ENCODE data around the gene TMEM205.

DNA sequence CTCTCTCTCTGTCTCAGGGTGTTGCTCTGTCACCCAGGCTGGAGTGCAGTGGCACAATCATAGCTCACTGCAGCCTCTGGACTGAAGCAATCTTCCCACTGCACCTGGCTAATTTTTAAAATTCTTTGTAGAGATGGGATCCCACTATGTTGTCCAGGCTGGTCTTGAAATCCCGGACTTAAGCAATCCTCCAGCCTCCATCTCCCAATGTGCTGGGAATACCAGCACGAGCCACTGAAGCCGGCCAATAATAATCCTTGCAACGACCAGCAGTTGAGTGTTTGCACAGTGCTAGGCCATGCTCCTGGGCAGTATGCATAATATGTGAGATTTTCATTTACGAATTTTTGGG, 38.7 kb upstream of the TMEM205 start:
- TF ChIP-seq EZH2 (IDR thresholded peaks at IDR 0.05; ENCODE audit: insufficient read depth, poor library complexity, severe bottlenecking) = no peak
- TF ChIP-seq EZH2phosphoT487 (IDR thresholded peaks at IDR 0.05; ENCODE audit: insufficient read depth, low read depth) = no peak
